ENCODE measurements around the gene SUCO.

- TF ChIP-seq, protein P1, sequence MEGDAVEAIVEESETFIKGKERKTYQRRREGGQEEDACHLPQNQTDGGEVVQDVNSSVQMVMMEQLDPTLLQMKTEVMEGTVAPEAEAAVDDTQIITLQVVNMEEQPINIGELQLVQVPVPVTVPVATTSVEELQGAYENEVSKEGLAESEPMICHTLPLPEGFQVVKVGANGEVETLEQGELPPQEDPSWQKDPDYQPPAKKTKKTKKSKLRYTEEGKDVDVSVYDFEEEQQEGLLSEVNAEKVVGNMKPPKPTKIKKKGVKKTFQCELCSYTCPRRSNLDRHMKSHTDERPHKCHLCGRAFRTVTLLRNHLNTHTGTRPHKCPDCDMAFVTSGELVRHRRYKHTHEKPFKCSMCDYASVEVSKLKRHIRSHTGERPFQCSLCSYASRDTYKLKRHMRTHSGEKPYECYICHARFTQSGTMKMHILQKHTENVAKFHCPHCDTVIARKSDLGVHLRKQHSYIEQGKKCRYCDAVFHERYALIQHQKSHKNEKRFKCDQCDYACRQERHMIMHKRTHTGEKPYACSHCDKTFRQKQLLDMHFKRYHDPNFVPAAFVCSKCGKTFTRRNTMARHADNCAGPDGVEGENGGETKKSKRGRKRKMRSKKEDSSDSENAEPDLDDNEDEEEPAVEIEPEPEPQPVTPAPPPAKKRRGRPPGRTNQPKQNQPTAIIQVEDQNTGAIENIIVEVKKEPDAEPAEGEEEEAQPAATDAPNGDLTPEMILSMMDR (IDR thresholded peaks at IDR 0.05), result no peak
- TF ChIP-seq EZH2 (IDR thresholded peaks at IDR 0.05; ENCODE audit: borderline replicate concordance, insufficient read depth, low read depth, low read length, poor library complexity, severe bottlenecking), result no peak
Observed at GRCh38 chr1:172492421-172492820, 40.5 kb upstream of the SUCO start.
